Stimulated activated CD4-positive, alpha-beta T cell treated with anti-CD3 and anti-CD28 coated beads, Interleukin-12 subunit alpha, Interleukin-12 subunit beta, amount 100 ng/mL, for 48 hours (primary cell): Measurements from ENCODE around the gene CHMP1A.
"Not testable (repeated sequence)": the region's sequence is repeated elsewhere in the genome, so short reads cannot be mapped to it uniquely, and the experiment has no call there.

Source experiments
- DNase-seq, 3 donors: peaks; one replicate each; pipeline ENCODE4 v3.0.0-alpha.2; 2020; ENCODE audit warnings: low read depth in 2 of 3, low spot score in 1 of 3

CHMP1A gene

DNA sequence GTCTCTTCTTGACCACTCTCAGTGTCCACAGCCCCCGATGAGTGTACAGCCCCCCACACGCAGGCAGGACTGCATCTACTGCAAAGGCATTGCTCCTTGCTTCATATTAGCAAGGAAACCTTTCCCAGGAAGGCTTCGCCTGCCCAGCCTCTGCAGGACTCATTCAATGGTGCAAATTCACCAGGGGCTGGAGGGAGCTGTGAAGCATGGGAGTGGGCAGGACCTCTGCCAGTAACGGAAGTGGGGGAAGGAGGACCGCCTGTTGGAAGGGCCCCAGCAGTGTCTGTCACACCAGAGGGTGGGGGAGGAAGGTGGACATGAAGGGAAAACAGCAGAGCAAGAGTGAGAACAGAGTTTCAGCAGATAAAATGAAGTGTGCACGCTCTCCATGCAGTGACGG, 2.6 kb upstream of the CHMP1A start:
- no peak for DNase-seq

DNA sequence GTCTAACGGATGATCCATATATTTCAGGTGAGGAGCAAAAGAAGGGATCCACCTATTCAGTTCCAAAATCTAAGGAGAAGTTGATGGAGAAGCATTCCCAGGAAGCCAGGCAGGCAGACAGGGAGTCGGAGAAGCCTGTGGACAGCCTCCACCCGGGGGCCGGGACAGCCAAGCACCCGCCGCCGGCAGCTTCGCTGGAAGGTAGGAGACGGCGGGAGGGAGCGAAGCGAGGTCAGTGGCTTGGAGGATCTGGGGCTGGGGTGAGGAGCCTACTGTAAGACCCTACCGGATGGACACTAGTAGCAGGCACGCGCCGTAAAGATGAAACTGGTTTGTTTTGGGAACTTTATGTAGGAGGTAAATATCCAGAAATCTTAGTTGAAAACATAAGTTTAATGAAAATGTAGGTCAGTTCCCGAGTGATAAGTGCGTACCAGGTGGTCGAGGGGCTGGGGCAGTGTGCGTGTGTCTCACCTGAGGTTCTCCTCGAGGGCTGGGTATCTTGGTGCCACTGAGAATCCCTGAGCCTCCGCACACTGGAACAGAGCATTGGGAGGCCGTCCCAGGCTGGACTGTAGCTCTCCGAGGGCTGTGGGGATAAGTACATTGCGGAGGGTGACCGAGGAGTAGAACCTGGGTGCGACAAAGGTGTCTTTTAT, 842 bp upstream of the CHMP1A start:
- peak in 2 of 3 donors; percentile 20 to 24 for DNase-seq

GRCh38 chr16:89656435-89657121, 930 bp downstream of the CHMP1A start:
- DNase-seq = no peak

DNA sequence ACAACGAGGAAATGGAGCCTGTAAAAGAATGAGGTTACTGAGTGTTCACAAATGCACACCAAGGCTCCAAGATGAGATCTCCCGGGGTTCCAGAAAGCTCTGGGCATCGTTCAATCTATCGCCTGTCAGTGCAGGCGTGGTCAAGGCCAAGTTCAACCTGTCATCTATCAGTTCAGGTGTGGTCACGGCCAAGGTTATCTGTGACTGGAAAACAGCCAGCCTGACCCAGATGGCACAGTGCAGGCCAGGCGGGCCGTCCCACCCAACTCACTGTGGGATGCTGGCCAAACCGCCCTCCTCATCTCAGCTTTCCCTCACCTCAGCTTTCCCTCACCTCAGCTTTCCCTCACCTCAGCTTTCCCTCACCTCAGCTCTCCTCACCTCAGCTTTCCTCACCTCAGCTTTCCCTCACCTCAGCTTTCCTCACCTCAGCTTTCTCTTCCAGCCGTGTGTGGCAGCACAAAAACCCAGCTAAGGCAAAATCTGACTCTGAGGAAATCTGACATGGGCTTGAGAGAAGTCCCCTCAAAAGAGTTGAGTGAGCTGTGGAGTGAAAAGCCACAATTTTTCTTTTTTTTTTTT, 2.4 kb downstream of the CHMP1A start:
- no peak for DNase-seq

- DNase-seq = no peak
Observed at GRCh38 chr16:89653656-89654295, 3.7 kb downstream of the CHMP1A start.

DNA sequence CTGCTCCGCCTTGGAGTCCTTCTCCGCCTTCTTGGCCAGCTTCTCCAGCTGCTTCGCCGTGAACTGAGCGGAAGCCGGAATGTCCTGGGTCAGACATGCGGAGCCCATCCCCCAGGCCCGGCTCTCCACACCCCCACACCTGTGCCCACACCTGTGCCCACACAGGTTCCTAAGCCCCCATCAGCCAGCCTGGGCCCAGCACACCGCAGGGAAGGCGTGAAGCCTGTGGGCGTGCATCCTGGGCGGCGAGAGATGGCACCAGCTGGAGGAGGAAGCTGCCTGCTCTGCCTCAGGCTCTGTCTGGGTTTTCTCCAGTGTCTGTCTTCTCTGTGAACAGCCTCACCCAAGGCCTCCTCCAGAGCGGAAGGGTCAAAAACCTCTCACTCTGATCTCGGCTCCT, 5.9 kb downstream of the CHMP1A start:
- DNase-seq = no peak

DNA sequence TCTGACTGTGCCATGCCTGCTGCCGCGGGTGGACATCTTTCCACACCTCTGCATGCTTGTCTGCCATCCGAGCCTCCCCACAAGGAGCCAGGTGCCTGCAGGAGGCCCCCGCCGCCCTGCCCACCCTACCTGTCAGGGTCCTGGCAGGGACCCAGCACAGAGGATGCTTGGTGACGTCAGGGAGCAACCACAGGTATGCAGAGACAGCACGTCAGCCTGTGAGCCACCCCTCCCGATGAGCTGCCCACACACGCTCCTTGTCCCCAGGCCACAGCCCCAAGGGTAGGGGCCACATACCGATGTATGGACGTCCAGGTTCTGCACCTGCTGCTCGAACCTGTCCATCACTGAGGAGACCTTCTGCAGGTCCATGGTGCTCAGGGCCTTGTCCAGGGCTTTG, 10.6 kb downstream of the CHMP1A start:
- no peak for DNase-seq

- no peak for DNase-seq
Observed at GRCh38 chr16:89646270-89646669, 11.2 kb downstream of the CHMP1A start.

GRCh38 chr16:89645122-89645521, 12.4 kb downstream of the CHMP1A start:
- DNase-seq = no peak

GRCh38 chr16:89643769-89644300, 13.7 kb downstream of the CHMP1A start:
- DNase-seq = no peak

DNA sequence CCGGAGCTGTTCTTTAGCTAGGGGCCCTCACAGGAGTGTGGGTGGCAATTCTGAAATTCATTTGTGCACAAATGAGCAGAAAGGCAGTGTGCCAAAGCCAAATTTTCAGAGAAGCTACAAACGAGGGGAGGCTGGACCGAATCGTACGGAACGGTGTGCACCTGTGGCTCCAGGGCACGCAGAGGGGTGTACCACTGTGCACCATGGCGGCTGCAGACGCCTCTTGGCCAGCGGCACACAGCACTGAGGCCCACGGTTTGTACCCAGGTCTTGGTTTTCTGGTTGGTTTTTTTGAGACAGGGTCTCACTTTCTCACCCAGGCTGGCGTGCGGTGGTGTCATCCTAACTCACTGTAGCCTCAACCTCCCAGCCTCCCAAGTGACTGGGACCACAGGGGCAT, 14.9 kb downstream of the CHMP1A start:
- DNase-seq = no peak

DNA sequence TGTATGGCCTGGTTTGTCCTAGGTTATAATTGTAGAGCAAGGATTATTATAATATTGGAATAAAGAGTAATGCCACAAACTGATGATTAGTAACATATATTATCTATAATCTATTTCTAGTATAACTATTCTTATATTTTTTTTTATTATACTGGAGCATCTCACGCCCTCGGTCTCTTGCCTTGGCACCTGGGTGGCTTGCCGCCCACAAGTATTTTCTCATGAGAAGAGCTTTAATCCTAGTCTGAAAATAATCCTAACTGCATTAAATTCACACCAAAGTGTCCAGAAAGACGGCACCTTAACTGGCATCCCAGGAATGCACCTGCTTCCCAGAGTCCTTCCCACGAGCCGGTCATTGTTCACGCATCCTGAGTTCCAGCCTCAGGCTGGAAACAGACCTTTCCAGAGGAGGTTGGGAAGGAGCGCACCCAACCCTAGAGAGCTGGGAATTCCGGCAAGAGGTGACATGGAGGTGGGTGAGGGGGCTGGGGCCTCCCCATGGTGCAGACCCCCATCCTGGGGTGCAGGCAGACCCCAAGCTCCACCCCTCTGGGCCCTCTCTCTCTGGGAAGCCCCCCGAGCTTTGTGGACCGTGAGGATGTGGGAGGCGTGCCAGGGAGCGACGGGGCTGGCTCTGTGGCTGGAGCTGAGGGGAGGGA, 15.9 kb downstream of the CHMP1A start:
- no peak for DNase-seq

- no peak for DNase-seq
Observed at GRCh38 chr16:89639385-89639784, 18.1 kb downstream of the CHMP1A start.

- DNase-seq = no peak
Observed at GRCh38 chr16:89638455-89638854, 19.1 kb downstream of the CHMP1A start.

GRCh38 chr16:89637379-89637778, 20.1 kb downstream of the CHMP1A start:
- no peak for DNase-seq

DNA sequence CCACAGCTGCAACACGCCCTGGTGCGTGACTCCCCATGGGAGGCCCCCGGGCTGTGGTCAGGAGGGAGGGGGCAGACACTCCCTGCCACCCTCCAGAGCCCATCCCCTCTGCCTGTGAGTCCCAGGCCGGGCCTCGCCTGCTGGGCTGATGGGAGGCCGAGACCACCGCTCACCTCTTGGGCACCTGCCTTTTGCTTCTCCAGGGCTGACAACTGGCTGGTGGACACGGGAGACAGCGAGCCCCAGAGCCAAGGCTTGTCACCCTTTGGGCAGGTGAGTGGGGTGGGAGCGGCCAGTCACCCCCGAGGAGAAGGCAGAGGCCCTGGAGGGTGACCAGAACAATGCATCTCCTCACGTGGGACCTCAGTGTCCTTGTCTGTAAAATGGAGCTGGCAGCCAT, 20.8 kb downstream of the CHMP1A start:
- DNase-seq = no peak

DNA sequence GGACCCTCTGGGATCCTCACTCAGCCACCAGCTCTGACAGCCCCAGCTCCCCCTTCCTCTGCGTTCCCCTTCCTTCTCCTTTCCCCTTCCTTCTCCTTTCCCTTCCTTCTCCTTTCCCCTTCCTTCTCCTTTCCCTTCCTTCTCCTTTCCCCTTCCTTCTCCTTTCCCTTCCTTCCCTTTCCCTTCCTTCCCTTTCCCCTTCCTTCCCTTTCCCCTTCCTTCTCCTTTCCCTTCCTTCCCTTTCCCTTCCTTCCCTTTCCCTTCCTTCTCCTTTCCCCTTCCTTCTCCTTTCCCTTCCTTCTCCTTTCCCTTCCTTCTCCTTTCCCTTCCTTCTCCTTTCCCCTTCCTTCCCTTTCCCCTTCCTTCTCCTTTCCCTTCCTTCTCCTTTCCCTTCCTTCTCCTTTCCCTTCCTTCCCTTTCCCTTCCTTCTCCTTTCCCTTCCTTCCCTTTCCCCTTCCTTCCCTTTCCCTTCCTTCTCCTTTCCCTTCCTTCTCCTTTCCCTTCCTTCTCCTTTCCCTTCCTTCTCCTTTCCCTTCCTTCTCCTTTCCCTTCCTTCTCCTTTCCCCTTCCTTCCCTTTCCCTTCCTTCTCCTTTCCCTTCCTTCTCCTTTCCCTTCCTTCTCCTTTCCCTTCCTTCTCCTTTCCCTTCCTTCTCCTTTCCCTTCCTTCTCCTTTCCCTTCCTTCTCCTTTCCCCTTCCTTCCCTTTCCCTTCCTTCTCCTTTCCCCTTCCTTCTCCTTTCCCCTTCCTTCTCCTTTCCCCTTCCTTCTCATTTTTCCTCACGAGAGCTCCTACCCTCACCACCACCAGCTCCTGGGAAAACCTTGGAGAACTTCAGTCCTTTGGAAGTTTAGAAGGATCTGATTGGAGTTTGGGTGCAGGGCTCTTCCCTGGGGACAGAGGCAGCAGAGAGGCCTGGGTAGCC, 22.8 kb downstream of the CHMP1A start:
- DNase-seq = not testable (repeated sequence)

DNA sequence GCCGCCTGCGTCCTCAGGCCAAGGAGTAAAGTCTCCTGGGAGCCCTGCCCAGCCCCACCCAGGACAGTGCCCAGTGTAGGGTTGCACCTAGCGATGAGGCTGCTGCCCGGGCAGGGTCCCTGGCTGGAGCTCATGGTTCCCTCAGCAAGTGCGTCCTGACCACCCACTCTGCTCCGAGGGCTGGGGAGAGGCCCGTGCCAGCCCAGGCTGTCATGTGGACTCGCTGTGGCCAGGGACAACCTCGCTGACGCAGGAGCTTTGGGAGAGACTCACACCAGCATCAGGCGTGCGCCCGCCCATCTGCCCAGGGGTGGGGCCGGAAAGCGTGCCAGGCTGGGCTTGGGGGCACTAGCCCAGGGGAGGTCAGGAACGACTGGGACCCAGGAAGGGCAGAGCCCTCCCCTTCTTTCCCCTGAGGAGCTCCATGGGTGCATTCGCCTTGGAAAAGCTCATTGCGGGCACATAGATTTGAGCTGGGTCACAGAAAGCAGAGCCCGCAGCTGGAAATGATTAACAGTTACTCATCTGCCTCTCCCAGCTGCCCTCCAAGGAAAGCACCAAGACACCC, 24.4 kb downstream of the CHMP1A start:
- DNase-seq = no peak

DNA sequence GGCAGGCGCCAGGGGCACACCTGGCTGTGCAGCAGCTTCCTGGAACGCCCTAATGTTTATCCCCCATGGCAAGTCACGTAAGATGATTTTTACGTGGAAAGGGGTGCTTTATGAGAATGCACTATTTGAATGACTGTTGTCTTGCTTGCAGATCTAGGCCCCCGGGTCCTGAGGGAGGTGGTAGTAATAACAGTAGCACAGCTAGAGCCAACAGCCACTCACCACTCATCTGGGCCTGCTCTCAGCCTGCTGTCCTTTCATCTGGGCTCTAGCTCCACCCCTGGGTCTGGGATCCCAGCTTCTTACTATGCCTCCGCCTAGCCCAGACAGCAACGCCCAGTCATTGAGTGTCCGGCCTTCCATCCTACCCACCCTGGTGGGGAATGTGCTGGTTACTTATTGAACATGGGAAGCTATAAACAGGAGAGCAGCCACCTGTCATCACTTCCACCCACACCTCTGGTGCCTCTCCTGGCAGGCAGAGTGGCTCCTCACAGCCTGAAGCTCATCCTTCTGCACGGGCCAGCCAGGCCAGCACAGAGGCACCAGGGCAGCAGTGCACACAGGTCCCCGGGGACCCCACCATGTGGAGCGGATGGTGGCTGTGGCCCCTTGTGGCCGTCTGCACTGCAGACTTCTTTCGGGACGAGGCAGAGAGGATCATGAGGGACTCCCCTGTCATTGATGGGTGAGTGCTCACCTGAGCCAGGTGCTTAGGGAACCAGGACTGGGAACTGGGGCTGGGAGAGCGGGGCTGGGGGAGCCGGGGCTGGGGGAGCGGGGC, 27.5 kb downstream of the CHMP1A start:
- no peak for DNase-seq
